MM.1S (cell line): ENCODE data around the gene SLC2A11.
A peak's percentile ranks its signal among the peaks of the same experiment; 100 is the strongest.

ENCODE experiments used
- CTCF ChIP-seq: fragments of 300-600 bp; sonication (generic); IDR thresholded peaks from 2 replicates; pipeline ENCODE4 v1.5.1; 2016; ENCODE audit warnings: antibody characterized with exemption, low read length, mixed read lengths
- EZH2phosphoT487 ChIP-seq: fragments of 300-600 bp; sonication (generic); IDR thresholded peaks from 2 replicates; pipeline ENCODE4 v1.6.1; 2018; ENCODE audit warnings: antibody characterized with exemption, low read length

GRCh38 chr22:23893945-23894709 lies 36.5 kb downstream of the SLC2A11 start, which contains the start of gene MIF:
- no peak for TF ChIP-seq EZH2phosphoT487
- peak; percentile 80 for TF ChIP-seq CTCF
